ENCODE measurements around the gene NCAPD3.

NCAPD3 gene

DNA sequence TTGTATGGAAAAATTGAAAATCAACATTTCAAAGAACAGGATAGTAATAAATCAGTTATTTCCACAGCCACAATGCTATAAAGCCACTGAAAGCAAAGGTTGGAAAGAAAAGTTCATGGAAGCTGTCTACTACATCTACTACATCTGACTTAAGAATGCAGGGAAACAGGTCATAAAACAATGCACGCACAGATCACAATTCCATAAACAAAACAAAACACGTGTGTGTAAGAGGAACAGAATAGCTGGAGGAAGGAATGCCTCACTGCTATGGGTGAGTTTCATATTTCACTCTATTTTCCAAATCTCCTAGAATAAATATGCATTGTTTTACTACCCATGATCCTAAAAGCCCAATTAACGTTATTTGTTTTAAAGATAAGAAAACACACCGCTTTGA, 66.3 kb downstream of the NCAPD3 start:
- no peak for DNase-seq

DNA sequence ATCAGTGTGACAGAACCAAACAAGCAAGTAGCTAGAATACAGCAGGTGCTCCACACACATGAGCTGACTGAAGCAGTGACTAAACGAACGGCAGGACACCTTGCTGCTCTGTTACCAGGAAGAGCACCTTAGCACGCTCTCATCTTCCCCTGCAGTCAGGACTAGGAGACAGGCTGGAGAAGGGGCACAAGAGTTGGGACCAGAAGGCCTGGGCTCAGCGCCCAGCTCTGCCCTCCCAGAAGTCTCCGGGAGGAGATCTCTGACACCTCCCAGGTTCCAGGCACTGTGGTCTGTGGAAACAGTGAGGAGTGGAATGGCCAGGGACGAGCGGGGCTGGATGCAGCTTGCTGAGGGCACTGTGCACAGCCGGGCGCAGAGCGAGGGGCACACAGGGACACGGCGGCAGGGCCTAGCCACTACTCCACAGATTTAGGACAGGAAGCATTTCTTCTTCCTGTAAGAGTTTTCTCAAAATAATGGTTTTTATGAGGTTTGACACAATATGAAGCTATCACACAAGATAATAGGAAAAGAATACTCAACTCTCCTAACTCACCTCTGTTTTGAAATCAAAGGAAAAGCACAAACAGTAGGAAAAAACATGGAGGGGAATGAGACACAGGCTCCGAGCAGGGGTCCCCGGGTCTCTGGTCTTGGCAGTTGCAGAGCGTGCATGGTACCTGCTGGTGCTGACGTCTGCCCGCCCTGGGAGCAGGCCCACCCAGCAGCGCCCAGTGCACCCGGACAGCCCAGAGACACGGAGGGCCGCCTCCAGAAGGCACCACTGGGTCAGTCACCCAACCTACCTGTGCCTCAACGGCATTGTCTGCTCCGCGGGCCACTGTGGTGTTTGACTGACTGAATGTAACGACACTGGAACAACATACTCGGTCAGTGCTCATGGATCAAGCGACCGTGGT, 67.6 kb downstream of the NCAPD3 start:
- DNase-seq, result no peak

DNA sequence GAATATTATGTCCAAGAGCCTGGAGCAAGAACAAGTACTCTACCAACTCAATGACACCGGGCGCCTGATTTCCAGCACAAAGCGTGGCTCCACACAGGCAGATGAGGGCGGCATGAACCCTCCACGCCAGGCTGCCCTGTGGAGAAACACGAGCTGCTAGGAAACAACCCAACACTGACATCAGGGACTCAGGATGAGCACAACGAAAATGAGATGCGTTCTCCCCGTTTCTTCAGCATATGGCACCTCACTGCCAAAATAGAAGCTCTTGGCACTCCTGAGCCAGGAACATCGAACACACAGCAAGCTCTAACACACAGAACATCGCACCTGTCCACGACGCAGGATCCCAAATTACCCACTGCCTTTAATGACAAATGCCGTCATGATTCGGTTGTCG, 68.3 kb downstream of the NCAPD3 start:
- no peak for DNase-seq

DNA sequence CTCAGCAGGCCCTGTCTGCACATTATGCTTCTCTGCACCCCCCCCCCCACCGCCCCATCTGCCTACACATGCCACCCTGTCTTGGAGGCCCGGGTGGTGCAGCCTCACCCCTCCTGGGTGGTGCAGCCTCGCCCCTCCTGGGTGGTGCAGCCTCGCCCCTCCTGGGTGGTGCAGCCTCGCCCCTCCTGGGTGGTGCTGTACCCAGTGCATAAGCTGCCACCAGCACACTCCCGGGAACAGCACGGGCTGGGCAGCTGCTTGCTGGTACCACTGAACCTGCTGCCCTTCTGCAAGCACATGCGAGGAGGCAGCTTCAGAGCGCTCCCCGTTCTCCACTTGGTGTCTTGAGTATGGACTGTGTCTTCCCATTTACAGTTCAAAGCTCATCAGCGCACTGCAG, 69.3 kb downstream of the NCAPD3 start:
- no peak for DNase-seq

DNA sequence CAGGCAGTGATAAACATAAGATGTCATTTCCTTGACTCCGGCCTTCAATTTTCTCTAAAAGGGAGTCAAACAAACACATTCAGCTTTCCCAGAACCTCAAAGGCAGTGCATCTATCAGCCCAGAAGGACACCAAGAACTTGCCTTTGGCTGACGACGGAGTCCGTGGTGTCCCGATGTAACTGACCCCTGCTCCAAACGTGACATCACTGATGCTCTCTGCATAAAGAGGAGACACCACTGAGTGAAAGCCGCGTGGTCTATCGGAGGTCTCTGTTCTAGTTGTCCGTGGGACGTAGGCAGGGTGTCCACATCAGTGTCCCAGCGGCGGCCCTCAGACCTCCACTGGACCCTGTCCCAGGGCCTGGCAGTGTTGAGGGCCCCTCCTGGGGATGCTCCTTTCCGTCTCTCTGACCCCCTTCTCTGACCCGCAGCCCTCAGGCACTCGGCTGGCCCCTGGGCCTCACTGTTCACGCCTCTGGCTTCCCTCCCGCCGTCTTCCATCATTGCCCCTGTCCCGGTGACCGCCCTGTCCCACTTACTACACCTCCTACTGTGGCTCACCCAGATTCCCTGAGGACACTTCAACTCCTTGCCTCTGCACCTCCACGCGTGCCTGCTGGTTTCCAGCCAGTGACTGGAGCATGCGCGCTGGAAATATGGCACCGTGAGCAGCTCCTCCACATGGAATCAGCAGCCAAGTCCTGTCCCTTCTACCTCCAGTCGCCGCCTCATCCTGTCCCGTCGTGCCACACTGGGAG, 70.4 kb downstream of the NCAPD3 start:
- DNase-seq, result no peak

DNA sequence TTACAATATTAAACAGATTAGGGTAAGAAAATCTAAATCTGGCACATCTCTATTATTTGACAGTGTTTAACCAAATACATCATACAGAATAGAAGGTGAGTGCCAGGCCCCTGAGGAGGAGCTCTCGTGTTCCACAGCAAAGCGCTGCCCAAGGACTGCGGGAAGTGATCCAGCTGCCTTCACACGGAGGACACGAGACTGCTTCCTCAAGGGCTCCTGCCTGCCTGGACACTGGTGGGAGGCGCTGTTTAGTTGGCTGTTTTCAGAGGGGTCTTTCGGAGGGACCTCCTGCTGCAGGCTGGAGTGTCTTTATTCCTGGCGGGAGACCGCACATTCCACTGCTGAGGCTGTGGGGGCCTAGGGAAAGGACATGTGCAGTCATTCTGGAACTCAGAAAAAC, 71.1 kb downstream of the NCAPD3 start:
- DNase-seq, result no peak

DNA sequence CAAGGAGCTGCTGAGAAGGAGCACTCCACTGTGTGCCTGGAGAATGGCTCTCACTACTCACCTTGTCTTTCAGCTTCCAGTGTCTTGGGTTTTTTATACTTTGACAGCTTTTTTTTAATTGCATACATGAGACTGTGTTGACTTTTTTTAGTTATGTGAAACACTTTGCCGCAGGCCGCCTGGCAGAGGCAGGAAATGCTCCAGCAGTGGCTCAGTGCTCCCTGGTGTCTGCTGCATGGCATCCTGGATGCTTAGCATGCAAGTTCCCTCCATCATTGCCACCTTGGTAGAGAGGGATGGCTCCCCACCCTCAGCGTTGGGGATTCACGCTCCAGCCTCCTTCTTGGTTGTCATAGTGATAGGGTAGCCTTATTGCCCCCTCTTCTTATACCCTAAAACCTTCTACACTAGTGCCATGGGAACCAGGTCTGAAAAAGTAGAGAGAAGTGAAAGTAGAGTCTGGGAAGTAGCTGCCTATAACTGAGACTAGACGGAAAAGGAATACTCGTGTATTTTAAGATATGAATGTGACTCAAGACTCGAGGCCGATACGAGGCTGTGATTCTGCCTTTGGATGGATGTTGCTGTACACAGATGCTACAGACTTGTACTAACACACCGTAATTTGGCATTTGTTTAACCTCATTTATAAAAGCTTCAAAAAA, 72.6 kb downstream of the NCAPD3 start:
- DNase-seq, result no peak

DNA sequence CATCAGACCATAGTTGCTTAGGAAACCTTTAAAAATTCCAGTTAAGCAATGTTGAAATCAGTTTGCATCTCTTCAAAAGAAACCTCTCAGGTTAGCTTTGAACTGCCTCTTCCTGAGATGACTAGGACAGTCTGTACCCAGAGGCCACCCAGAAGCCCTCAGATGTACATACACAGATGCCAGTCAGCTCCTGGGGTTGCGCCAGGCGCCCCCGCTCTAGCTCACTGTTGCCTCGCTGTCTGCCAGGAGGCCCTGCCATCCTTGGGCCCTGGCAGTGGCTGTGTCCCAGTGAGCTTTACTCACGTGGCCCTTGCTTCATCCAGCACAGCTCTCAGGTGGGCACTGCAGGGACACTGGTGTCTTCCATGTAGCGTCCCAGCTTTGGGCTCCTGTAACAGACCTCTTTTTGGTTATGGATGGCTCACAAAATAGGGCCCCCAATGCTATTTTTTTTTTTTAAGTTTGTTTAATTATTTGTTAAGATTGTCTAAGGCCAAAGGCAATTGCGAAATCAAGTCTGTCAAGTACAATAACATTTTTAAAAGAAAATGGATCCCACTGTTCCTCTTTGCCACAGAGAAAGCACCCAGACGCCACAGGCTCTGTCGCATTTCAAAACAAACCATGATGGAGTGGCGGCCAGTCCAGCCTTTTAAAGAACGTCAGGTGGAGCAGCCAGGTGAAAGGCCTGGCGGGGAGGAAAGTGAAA, 73.4 kb downstream of the NCAPD3 start:
- no peak for DNase-seq

DNA sequence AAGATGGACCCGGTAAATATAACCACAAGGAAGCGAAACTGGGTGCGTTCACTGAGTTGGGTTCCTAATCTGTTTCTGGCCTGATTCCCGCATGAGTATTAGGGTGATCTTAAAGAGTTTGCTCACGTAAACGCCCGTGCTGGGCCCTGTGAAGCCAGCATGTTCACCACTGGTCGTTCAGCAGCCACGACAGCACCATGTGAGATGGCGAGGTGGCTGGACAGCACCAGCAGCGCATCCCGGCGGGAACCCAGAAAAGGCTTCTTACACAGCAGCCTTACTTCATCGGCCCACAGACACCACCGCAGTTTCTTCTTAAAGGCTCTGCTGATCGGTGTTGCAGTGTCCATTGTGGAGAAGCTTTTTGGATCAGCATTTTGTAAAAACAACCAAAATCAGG, 74.4 kb downstream of the NCAPD3 start:
- no peak for DNase-seq

DNA sequence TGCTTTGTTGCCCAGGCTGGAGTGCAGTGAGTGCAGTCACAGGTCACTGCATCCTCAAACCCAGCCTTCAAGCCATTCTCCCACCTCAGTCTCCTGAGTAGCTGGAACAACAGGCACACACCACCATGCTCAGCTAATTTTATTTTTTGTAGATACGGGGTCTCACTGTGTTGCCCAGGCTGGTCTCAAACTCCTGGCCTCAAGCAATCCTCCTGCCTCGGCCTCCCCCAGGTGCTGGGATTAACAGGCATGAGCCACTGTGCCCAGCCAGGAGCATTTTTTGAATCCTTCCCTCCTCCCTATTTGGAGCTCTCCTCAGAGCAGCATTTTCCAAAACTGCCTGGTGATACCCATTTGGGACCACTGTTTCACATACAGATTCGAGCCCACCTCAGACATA, 77.2 kb downstream of the NCAPD3 start:
- no peak for DNase-seq

DNA sequence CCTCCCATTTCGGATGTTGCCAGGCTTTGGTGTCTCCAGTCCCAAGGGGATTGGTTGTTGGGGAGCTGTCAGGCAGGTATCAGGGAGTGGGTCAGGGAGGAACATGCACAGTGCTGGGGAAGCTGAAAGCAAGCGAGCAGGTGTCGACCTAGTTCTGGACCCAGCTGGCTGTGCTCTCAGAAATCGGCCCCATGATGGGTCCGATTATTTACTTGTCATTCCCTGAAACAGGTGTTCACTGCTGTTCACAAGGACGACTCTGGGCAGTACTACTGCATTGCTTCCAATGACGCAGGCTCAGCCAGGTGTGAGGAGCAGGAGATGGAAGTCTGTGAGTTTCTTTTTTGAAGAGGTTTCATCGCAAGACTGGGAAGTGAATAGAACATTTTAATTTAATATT, 78.1 kb downstream of the NCAPD3 start:
- DNase-seq, result no peak

DNA sequence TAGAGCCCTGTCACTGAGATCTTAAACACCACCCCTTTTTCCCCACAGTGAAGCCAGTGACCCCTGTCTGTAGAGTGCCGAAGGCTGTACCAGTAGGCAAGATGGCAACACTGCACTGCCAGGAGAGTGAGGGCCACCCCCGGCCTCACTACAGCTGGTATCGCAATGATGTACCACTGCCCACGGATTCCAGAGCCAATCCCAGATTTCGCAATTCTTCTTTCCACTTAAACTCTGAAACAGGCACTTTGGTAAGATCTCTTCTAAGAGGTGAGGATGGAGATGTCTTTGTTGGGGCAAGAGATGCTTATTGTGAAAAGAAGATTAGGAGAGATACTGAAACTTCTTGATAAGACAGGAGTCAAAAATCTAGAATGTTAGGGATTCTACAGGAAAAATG, 79.0 kb downstream of the NCAPD3 start:
- no peak for DNase-seq

DNA sequence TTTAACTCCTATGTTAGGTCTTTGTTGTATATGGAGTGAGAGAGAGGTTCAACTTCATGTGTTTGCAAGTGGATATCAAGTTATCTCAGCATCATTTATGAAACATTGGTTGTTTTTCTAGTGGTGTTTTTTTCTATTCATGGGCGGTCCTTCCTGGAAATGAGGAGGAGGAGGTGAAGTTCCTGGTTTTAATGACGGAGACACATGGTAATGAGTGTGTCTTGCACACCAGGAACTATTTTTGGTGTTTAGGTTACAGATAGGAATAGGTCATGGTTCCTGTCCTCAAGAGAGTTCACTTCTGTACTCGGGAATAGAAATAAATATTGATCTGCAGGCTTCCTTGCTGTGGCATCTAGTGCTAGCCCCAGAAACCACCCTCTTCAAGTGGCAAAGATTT, 80.0 kb downstream of the NCAPD3 start:
- no peak for DNase-seq

DNA sequence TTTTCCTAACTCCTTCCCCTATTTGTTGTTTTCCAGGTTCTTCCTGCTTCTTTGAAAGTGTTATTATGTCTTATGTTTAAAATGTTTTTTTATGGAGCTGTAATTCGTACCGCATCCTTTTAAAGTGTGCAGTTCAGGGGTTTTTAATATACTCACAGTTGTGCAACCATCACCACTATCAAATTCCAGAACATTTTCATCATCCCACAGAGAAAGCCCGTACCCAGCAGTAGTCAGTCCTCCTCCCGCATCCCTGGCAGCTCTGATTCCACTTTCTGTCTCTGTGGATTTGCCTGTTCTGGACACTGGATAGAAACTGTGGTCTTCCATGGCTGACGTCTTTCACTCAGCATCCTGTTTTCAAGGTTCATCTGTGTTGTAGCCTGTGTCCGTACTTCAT, 81.2 kb downstream of the NCAPD3 start:
- DNase-seq, result no peak

DNA sequence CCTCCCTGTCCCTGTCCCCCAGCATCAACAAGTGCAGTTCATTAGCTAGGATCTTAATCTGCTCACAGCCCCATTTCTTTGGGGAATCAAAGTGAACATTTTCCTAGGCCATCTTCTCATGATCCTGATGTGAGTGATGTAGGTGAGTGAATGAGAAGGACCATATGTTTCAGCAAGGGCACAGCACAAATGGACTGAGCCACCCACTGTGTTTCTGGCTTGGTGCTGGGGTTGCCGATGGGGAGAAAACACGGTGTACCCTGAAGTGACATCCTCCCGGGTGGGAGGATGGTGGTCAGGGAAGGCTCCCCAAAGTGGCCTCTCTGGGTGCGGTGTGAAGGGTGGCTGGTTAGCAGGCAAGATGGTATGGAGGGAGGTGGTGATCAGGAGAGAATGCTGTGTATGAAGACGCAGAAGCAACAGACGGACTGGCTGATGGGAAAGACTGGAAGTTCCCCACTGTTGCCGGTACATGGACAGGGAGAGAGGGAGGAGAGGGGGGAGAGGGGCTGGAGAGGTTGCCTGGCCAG, 82.7 kb downstream of the NCAPD3 start:
- DNase-seq, result no peak

DNA sequence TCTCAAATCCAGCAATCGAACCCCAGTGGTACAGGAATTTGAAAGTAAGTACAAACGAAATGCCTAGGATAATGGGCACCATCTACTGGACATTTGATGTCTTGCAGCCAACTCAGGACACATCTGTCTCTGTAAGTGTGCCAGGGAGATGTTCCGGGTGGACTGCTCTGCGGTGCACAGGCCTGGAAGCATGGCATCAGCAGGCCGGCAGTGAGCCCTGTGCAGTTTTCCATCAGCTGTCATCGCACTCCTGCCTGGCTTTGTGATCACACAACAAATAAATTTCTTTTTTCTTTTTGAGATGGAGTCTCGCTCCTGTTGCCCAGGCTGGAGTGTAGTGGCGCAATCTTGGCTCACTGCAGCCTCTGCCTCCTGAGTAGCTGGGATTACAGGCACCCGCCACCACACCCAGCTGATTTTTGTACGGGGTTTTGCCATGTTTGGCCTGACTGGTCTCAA, 83.9 kb downstream of the NCAPD3 start:
- peak; percentile 21 for DNase-seq

DNA sequence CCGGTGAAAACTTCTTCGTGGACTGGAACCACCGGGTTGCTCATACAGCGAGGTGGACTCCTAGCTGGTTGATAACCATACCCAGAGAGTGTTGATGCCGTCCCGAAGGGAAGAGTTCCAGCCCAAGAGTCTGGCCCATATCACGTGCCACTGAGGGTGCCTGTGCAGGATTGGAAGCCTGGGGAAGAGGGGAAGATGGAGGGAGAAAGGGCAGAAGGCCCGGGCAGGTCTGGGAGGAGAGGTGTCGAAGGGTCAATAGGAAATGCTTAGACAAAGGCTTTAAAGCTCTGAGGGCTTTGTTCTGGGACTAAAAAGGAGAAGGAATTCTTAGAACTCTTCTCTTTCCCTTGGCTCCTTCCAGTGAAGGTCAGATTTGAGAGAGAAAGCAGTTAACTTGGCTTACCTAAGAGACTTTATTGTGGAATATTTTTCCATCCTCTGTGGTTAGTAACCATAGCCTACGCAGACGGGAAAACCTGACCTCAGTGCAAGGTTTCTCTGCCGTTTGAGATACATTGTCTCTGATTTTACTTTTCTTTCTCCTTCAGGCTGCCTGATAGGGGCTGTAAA, 84.4 kb downstream of the NCAPD3 start:
- DNase-seq, result no peak

DNA sequence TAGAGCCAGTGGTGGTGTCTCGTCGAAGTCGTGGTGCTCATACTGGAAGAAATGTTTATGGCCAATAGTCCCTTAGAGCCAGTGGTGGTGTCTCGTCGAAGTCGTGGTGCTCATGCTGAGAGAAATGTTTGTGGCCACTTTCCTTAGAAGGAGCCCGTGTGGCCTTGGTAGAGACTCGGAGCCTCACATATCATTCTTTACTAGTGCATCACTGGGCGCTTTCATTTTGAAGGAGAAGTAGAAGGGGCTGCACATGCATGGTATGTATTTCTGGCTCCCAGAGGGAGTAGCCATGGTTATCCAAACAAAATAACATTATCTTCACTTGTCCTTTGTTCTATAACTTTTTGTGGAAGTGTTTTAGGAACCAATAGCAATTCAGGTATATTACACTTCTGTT, 85.4 kb downstream of the NCAPD3 start:
- no peak for DNase-seq

DNA sequence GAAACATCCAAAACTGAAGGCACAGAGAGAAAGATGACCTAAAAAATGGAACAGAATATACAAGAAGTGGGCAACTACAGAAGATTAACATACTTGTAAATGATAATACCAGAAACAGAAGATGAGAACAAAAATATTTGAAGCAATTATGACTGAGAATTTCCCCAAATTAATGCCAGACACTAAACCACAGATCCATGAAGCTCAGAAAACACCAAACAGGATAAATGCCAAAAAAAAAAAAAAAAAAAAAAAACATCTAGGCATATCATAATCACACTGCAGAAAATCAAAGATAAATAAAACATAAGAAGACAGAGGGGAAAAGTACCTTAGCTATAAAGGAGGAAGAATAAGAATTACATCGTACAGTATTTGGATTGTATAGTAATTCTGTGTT, 89.6 kb downstream of the NCAPD3 start:
- no peak for DNase-seq

DNA sequence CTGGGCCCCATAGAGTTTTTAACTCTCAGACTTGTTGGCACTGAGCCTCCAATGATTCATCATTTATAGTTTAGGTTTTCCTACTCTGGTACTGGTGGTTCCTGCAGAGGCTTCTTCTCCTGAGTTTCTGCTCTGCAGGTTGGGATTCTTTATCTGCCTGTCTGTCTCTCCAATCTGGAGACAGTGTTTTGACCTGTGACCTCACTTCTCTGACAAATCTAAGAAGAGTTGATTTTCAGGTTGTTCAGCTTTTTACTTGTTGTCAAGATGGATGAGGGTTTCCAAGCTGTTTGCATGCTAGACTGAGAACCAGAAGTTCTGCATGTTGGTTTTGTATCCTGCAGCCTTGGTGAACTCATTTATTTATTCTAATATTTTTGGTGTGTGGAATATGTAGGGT, 91.0 kb downstream of the NCAPD3 start:
- DNase-seq, result no peak

DNA sequence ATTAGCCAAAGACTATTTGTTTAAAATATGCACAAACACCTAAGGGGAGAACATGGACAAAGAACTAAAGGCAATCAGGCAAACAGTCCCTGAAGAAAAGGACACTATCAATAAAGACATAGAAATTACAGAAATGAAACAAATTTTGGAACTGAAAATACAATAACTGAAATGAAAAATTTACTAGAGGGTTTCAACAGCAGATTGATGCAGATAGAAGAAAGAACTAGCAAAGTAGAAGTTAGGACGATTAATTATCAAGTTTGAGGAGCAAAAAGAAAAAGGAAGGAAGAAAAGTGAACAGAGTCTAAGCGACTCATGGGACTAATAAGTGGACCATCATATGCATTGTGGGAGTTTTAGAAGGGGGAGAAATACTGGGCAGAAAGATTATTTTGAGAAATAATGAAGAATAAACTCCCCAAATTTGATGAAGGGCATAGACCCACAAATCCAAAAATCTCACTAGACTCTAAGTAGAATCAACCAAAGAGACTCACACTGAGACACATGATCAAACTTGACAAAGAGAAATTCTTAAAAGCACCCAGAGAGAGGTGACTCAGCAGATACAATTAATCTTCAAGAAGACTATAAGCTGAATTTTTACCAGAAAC, 92.0 kb downstream of the NCAPD3 start:
- DNase-seq, result no peak
